ENCODE measurements around the gene MMP20. TPM values are rescaled to one million over a fixed set of nuclear protein-coding genes. Genes with fewer than 3 reads are reported as not detected.

Gene MMP20
- polyA plus RNA-seq, 1 of the 3 experiments (the other 2 are of a cell fraction) = not detected

GRCh38 chr11:102599642-102600261, 25.4 kb downstream of the MMP20 start (continued):
- TF ChIP-seq CTCF (IDR thresholded peaks at IDR 0.05) (no peak), PBX3 (IDR thresholded peaks at IDR 0.05) (peak; percentile 93)

GRCh38 chr11:102598272-102598671, 26.9 kb downstream of the MMP20 start:
- 74% methylated on average over 1 of the region's 1 CpG for WGBS (ENCODE audit: low lambda C conversion rate)
- DNase-seq = no peak
- H3K4me3 ChIP-seq (ENCODE audit: low read depth in 2 of 2, low read length in 1 of 2) = no peak overlapping the region
- H3K4me1 ChIP-seq (ENCODE audit: control insufficient read depth in 1 of 2, insufficient read depth in 2 of 2, low read depth in 1 of 2, low read length in 1 of 2) = peaks cover 0 to 12% of the 10 kb centered on the region in 2 experiments; a peak in 2 of 4 replicates
- TF ChIP-seq TCF12 (IDR thresholded peaks at IDR 0.05) = no peak
- TF ChIP-seq JUND (IDR thresholded peaks at IDR 0.05) = no peak
- TF ChIP-seq IRF3 (IDR thresholded peaks at IDR 0.05; ENCODE audit: low read depth, low read length) = no peak
- TF ChIP-seq EZH2phosphoT487 (IDR thresholded peaks at IDR 0.05; ENCODE audit: borderline replicate concordance, low read depth) = no peak
- no peaks in the 10 kb centered on the region for H3K36me3 ChIP-seq (replicated peaks in 1 of 2; ENCODE audit: control insufficient read depth in 1 of 2, insufficient read depth in 2 of 2, low read length in 1 of 2)
- ChIA-PET CTCF (interaction anchor here (0.6 to 0.8 kb wide), 2 partner anchors 97 to 198 kb away, joined by 3 read pairs; no protein-coding TSS in a partner anchor), POLR2A (no interaction called here)
- H4K20me1 ChIP-seq (ENCODE audit: insufficient read depth) = no peaks in the 10 kb centered on the region
- peak overlapping the region in 1 of 2 experiments; percentile 92; a peak in 2 of 4 replicates for H3K27ac ChIP-seq (ENCODE audit: low read depth in 2 of 2, low read length in 1 of 2)
- H3K27me3 ChIP-seq (ENCODE audit: insufficient read depth) = no peaks in the 10 kb centered on the region
- H3K9ac ChIP-seq = no peak overlapping the region
- H3K4me2 ChIP-seq = no peak overlapping the region
- H3K9me2 ChIP-seq = no peaks in the 10 kb centered on the region
- H3K9me3 ChIP-seq = no peaks in the 10 kb centered on the region
- H3F3A ChIP-seq (replicated peaks; ENCODE audit: insufficient read depth) = peaks cover 29% of the 10 kb centered on the region
- no peak overlapping the region for H2AFZ ChIP-seq (ENCODE audit: low read depth)
- H3K79me2 ChIP-seq (ENCODE audit: insufficient read depth) = no peaks in the 10 kb centered on the region

GRCh38 chr11:102596578-102596977, 28.6 kb downstream of the MMP20 start:
- Histone ChIP-seq H3K4me1 (ENCODE audit: control insufficient read depth in 1 of 2, insufficient read depth in 2 of 2, low read depth in 1 of 2, low read length in 1 of 2) (peaks cover 0 to 8% of the 10 kb centered on the region in 2 experiments; a peak in 2 of 4 replicates), H3K9me3 (no peaks in the 10 kb centered on the region), H3K79me2 (ENCODE audit: insufficient read depth) (no peaks in the 10 kb centered on the region), H3K4me2 (no peak overlapping the region), H3K4me3 (ENCODE audit: low read depth in 2 of 2, low read length in 1 of 2) (no peak overlapping the region), H3K9ac (no peak overlapping the region), H3K27ac (ENCODE audit: low read depth in 2 of 2, low read length in 1 of 2) (no peak overlapping the region), H4K20me1 (ENCODE audit: insufficient read depth) (no peaks in the 10 kb centered on the region), H3K36me3 (replicated peaks in 1 of 2; ENCODE audit: control insufficient read depth in 1 of 2, insufficient read depth in 2 of 2, low read length in 1 of 2) (no peaks in the 10 kb centered on the region), H3F3A (replicated peaks; ENCODE audit: insufficient read depth) (peaks cover 28% of the 10 kb centered on the region), H3K9me2 (no peaks in the 10 kb centered on the region), H2AFZ (ENCODE audit: low read depth) (no peak overlapping the region), H3K27me3 (ENCODE audit: insufficient read depth) (no peaks in the 10 kb centered on the region)
- no peak for DNase-seq
- ChIA-PET CTCF (no interaction called here), POLR2A (no interaction called here)
- no peak for TF ChIP-seq FOSL2 (IDR thresholded peaks at IDR 0.05; ENCODE audit: borderline replicate concordance, low read depth)
- WGBS (ENCODE audit: low lambda C conversion rate) = 73% methylated on average over 5 of the region's 6 CpGs

Measured in SK-N-SH (cell line).